CD4-positive, alpha-beta T cell treated with Interleukin-15 for 1 hour (primary cell): ENCODE measurements around the gene SPTBN4.
"Not testable (repeated sequence)": the region's sequence is repeated elsewhere in the genome, so short reads cannot be mapped to it uniquely, and the experiment has no call there.

Source experiments
- DNase-seq: peaks from one replicate; pipeline ENCODE4 v3.0.0-alpha.2; 2020

SPTBN4 gene

GRCh38 chr19:40442328-40443130, 24.3 kb upstream of the SPTBN4 start:
- DNase-seq: no peak

GRCh38 chr19:40443131-40443999, 23.4 kb upstream of the SPTBN4 start:
- DNase-seq: peak; percentile 100

- peak; percentile 96 for DNase-seq
Observed at GRCh38 chr19:40444000-40444824, 22.6 kb upstream of the SPTBN4 start, which contains the start of gene SERTAD3. Gene SERTAD3, minus strand, starts transcription at chr19:40444335. Its CDS starts 2,255 bp downstream, at chr19:40442080.

GRCh38 chr19:40444825-40445312, 21.9 kb upstream of the SPTBN4 start:
- DNase-seq: no peak

GRCh38 chr19:40445780-40446262, 21.0 kb upstream of the SPTBN4 start:
- no peak for DNase-seq

- DNase-seq: no peak
Observed at GRCh38 chr19:40446263-40446784, 20.5 kb upstream of the SPTBN4 start.

- DNase-seq: no peak
Observed at GRCh38 chr19:40449506-40449905, 17.3 kb upstream of the SPTBN4 start.

- no peak for DNase-seq
Observed at GRCh38 chr19:40450664-40451063, 16.1 kb upstream of the SPTBN4 start.

- DNase-seq: no peak
Observed at GRCh38 chr19:40452016-40452415, 14.8 kb upstream of the SPTBN4 start.

- DNase-seq: no peak
Observed at GRCh38 chr19:40453151-40453735, 13.6 kb upstream of the SPTBN4 start.

GRCh38 chr19:40453943-40454342, 12.9 kb upstream of the SPTBN4 start:
- DNase-seq: not testable (repeated sequence)

GRCh38 chr19:40457048-40457447, 9.8 kb upstream of the SPTBN4 start:
- DNase-seq: no peak

GRCh38 chr19:40457953-40458596, 8.7 kb upstream of the SPTBN4 start:
- DNase-seq: no peak

- DNase-seq: no peak
Observed at GRCh38 chr19:40458597-40458974, 8.2 kb upstream of the SPTBN4 start.

GRCh38 chr19:40460185-40460584, 6.6 kb upstream of the SPTBN4 start:
- DNase-seq: no peak

GRCh38 chr19:40461669-40462221, 5.1 kb upstream of the SPTBN4 start:
- DNase-seq: peak; percentile 48

GRCh38 chr19:40463587-40464037, 3.2 kb upstream of the SPTBN4 start:
- DNase-seq: not testable (repeated sequence)

GRCh38 chr19:40464059-40465024, 2.5 kb upstream of the SPTBN4 start:
- peak; percentile 65 for DNase-seq

GRCh38 chr19:40465025-40465556, 1.7 kb upstream of the SPTBN4 start:
- peak; percentile 37 for DNase-seq
